H1 (cell line): ENCODE measurements around the gene GRK5. TPM values are rescaled to one million over a fixed set of nuclear protein-coding genes. Genes with fewer than 3 reads are reported as not detected.

Source experiments
- CHD7 ChIP-seq: fragments of 300-600 bp; sonication (generic); IDR thresholded peaks from 2 replicates; pipeline ENCODE4 v1.7.1; 2012; ENCODE audit warnings: low read length, moderate library complexity, mild to moderate bottlenecking, inconsistent platforms; ENCODE audit not compliant: insufficient replicate concordance
- CTBP2 ChIP-seq: IDR thresholded peaks from 2 replicates; pipeline ENCODE4 v1.7.0; 2011; ENCODE audit warnings: borderline replicate concordance, mild to moderate bottlenecking, moderate library complexity, mixed read lengths, low read length; ENCODE audit not compliant: insufficient read depth, insufficient read length
- POLR2A ChIP-seq, 2 experiments: IDR thresholded peaks; 1 replicate in 1 of 2; 2 replicates in 1 of 2; pipeline ENCODE4 v1.6.1; 2011; ENCODE audit warnings: low read depth in 2 of 2, low read length in 2 of 2, mild to moderate bottlenecking in 2 of 2; ENCODE audit errors: control extremely low read depth in 1 of 2
- RBBP5 ChIP-seq: IDR thresholded peaks from 2 replicates; pipeline ENCODE4 v1.7.1; 2012; ENCODE audit warnings: low read depth, mild to moderate bottlenecking, inconsistent platforms, low read length, moderate library complexity, borderline replicate concordance
- SIX5 ChIP-seq: IDR thresholded peaks from 2 replicates; pipeline ENCODE4 v1.6.1; 2011; ENCODE audit warnings: mild to moderate bottlenecking, low read depth, low read length
- TCF12 ChIP-seq: IDR thresholded peaks from 2 replicates; pipeline ENCODE4 v1.6.1; 2011; ENCODE audit warnings: low read depth, mild to moderate bottlenecking, low read length
- ZNF274 ChIP-seq: IDR thresholded peaks from 2 replicates; pipeline ENCODE4 v1.7.0; 2012; ENCODE audit warnings: low read length, borderline replicate concordance; ENCODE audit errors: extremely low read depth
- polyA plus RNA-seq, 7 experiments: library from polyadenylated mRNA; depleted of rRNA in 3 of 7; stranded (reverse) in 5 of 7; unstranded in 2 of 7; fragments of >200 nt in 5 of 7; fragments of 200-250 nt in 2 of 7; gene quantifications; 1 replicate in 5 of 7; 2 replicates in 1 of 7; 4 replicates in 1 of 7; pipeline versions ENCODE4 v1.2.1 to v1.2.3, GENCODE V29; 2011 to 2013; ENCODE audit warnings: missing spikeins in 2 of 7, mixed read lengths in 2 of 7
- total RNA-seq: library from RNA; stranded (reverse); fragmentation: NEBNext Ultra II Directional; extraction: Animal tissue kit (Norgen Biotek cat#: 25700); gene quantifications from 2 replicates; pipeline ENCODE4 v1.2.1, GENCODE V29; 2021
- TF ChIP-seq, protein P1 (sequence below): IDR thresholded peaks from 2 replicates; pipeline ENCODE4 v1.6.1; 2012; ENCODE audit warnings: low read length, inconsistent platforms

GRK5 gene
- total and polyA plus RNA-seq, 2 of the 8 experiments (the other 6 are each of a cell fraction or from before 2014, with no cell fraction given) = 0.54 to 2.5 TPM

DNA sequence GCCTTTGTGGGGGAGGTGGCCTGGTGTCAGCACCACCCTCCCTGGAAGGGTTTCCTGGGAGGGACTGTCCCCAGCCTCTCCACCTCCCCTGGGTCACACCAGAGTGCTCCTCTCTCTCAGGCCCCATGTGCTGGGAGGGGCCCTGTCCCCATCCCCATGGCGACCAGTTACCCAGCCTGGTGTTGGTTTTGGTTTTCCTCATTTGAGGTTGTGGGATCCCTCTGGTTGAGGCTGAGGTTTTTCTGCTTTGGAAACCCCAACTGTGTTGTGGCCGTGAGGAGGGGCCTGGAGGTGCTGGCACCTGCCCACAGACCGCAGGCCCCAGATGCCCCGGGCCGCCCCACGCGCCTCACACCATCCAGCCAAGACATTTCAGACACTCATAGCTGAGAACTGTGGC, 106.3 kb downstream of the GRK5 start (continued):
- TF ChIP-seq CHD7 = no peak
- TF ChIP-seq POLR2A (IDR thresholded peaks at IDR 0.05; ENCODE audit: control extremely low read depth in 1 of 2, low read depth in 2 of 2, low read length in 2 of 2) = no peak
- no peak for TF ChIP-seq CTBP2
- no peak for TF ChIP-seq TCF12
- no peak for TF ChIP-seq RBBP5
- TF ChIP-seq, protein P1, sequence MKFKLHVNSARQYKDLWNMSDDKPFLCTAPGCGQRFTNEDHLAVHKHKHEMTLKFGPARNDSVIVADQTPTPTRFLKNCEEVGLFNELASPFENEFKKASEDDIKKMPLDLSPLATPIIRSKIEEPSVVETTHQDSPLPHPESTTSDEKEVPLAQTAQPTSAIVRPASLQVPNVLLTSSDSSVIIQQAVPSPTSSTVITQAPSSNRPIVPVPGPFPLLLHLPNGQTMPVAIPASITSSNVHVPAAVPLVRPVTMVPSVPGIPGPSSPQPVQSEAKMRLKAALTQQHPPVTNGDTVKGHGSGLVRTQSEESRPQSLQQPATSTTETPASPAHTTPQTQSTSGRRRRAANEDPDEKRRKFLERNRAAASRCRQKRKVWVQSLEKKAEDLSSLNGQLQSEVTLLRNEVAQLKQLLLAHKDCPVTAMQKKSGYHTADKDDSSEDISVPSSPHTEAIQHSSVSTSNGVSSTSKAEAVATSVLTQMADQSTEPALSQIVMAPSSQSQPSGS = no peak
- TF ChIP-seq SIX5 = no peak
- no peak for TF ChIP-seq ZNF274
- TF ChIP-seq, all 59 proteins: peak for 0
